Heart right ventricle (tissue), 16 donors: ENCODE data around the gene SVOPL. TPM values are rescaled to one million over a fixed set of nuclear protein-coding genes. Genes with fewer than 3 reads are reported as not detected.

Experiments used
- ATAC-seq, 8 donors: fragments of 200-7000 bp; cut with Tn5 transposase; one replicate each; pipeline ENCODE4 v1.9.1; 2020; ENCODE audit warnings: mild to moderate bottlenecking in 8 of 8, moderate library complexity in 8 of 8, moderate number of reproducible peaks in 1 of 8
- DNase-seq, 2 donors: peaks; one replicate each; pipeline ENCODE4 v3.0.0-alpha.2; 2020
- H3K27ac ChIP-seq, 10 donors: fragments of 200-600 bp; sonication (generic) in 2 of 10; one replicate each; pipeline versions ENCODE4 v1.5.0 to v1.8.0; 2020 to 2022; ENCODE audit warnings: mild to moderate bottlenecking in 3 of 10
- H3K27me3 ChIP-seq, 7 donors: fragments of 200-600 bp; one replicate each; pipeline ENCODE4 v1.8.0; 2021 to 2022; ENCODE audit warnings: mild to moderate bottlenecking in 2 of 7
- H3K36me3 ChIP-seq, 9 donors: fragments of 200-600 bp; sonication (generic) in 1 of 9; one replicate each; pipeline versions ENCODE4 v1.5.0 to v1.8.0; 2020 to 2022; ENCODE audit warnings: mild to moderate bottlenecking in 2 of 9
- H3K4me1 ChIP-seq, 9 donors: fragments of 200-600 bp; sonication (generic) in 1 of 9; one replicate each; pipeline versions ENCODE4 v1.5.0 to v1.8.0; 2020 to 2022; ENCODE audit warnings: mild to moderate bottlenecking in 4 of 9
- H3K4me3 ChIP-seq, 10 donors: fragments of 200-600 bp; sonication (generic) in 2 of 10; one replicate each; pipeline versions ENCODE4 v1.5.0 to v1.8.0; 2020 to 2022; ENCODE audit warnings: mild to moderate bottlenecking in 7 of 10, moderate library complexity in 2 of 10
- H3K9me3 ChIP-seq, 11 donors: fragments of 200-600 bp in 10 of 11; sonication (generic) in 2 of 11; one replicate each; pipeline versions ENCODE4 v1.5.0 to v1.8.0; 2013 to 2022; ENCODE audit warnings: mild to moderate bottlenecking in 2 of 11, control low read depth in 1 of 11, moderate library complexity in 1 of 11
- CTCF ChIP-seq, 9 donors: fragments of 200-600 bp; sonication (generic) in 2 of 9; IDR thresholded peaks; one replicate each; pipeline versions ENCODE4 v1.5.0 to v1.8.0; 2021 to 2022; ENCODE audit warnings: antibody characterized with exemption in 9 of 9, mild to moderate bottlenecking in 5 of 9, moderate library complexity in 1 of 9
- WGBS, 2 donors: extraction: QIAGEN DNeasy Blood & Tissue Kit; methylation state at CpG; one replicate each; pipeline ENCODE4 v1.1.7; 2013; ENCODE audit warnings: inconsistent platforms in 1 of 2; 5-methylcytosine and 5-hydroxymethylcytosine counted together
- intact Hi-C, 10 donors: fragments of 100-400 bp; cut with DNase I; formaldehyde crosslinking; loops; one replicate each; pipeline versions ENCODE4 v1.11.1 to v1.14.2; 2022
- polyA plus RNA-seq, 2 donors: library from polyadenylated mRNA; stranded (reverse); fragments of 200-250 nt; gene quantifications; one replicate each; pipeline ENCODE4 v1.2.3, GENCODE V29; 2013
- total RNA-seq, 10 donors: library from RNA; stranded (reverse); fragmentation: NEBNext Ultra II Directional in 3 of 10; extraction: Animal tissue kit (Norgen Biotek cat#: 25700) in 3 of 10; gene quantifications; one replicate each; pipeline versions ENCODE4 v1.2.1 to v1.2.4, GENCODE V29; 2021 to 2023
- donor health status: Arrhythmogenic right ventricular cardiomyopathy.
- donor health status: ischemic (EF 13 %, LVEDD 7.1; RV severe dilation, severe dysfunction).
- donor health status: healthy with polysubstance abuse.
- donor health status: DM: no; HTN: yes; CAD: no.
- donor health status: DM: no; HTN: no; CAD: no.
- donor health status: ischemic (EF 25% LVEDD 6.9; RV normal size, moderate dysfunction).
- donor health status: ischemic (EF 25% LVEDD 5.7; RV mildly dilated, moderate dysfunction).
- donor health status: healthy.
- donor health status: DM: yes; HTN: yes; CAD: no.
- donor health status: Ischemic cardiomyopathy.
- donor health status: ischemic (EF 35%, LVEDD 5.7; RV mildly dilated, moderate dysfunction).
- donor health status: nonischemic (EF 11% LVEDD 7.7; RV severe dilation, severe dysfunction).
- donor health status: DM: yes; HTN: yes; CAD: no.
- donor health status: PGD.
- donor health status: ischemic (EF 29% LVEDD 5.4; RV normal size, mild dysfunction).
- donor health status: nonischemic (EF 23%, LVEDD 6.1; RV moderate dilation, normal function).

The SVOPL gene
- total and polyA plus RNA-seq, 12 donors = not detected

- TF ChIP-seq CTCF (IDR thresholded peaks at IDR 0.05) = no peak
- DNase-seq = no peak
- 66 to 72% methylated on average over 5 of the region's 5 CpGs for WGBS, 2 donors
- no peak for ATAC-seq
- no peak overlapping the region for H3K4me3 ChIP-seq
- no peaks in the 10 kb centered on the region for H3K36me3 ChIP-seq
- H3K9me3 ChIP-seq = no peaks in the 10 kb centered on the region
- H3K27ac ChIP-seq = no peak overlapping the region
- H3K4me1 ChIP-seq = no peaks in the 10 kb centered on the region
- H3K27me3 ChIP-seq = peaks cover 0 to 2% (median 0%) of the 10 kb centered on the region in 7 donors
- intact Hi-C loops = no loop called here
Observed at GRCh38 chr7:138679793-138680192, 21.4 kb downstream of the SVOPL start.

GRCh38 chr7:138670594-138670993, 30.6 kb downstream of the SVOPL start:
- H3K27me3 ChIP-seq = peaks cover 0 to 11% (median under 1%) of the 10 kb centered on the region in 7 donors
- no peaks in the 10 kb centered on the region for H3K4me1 ChIP-seq
- no peak for TF ChIP-seq CTCF (IDR thresholded peaks at IDR 0.05)
- H3K27ac ChIP-seq = no peak overlapping the region
- intact Hi-C loops = no loop called here
- H3K4me3 ChIP-seq = no peak overlapping the region
- DNase-seq (no peak), ATAC-seq (no peak)
- no peaks in the 10 kb centered on the region for H3K9me3 ChIP-seq
- no peaks in the 10 kb centered on the region for H3K36me3 ChIP-seq

GRCh38 chr7:138669364-138669763, 31.8 kb downstream of the SVOPL start:
- ATAC-seq (no peak), DNase-seq (no peak)
- WGBS, 2 donors = 65 to 80% methylated on average over 4 of the region's 4 CpGs
- peaks cover 0 to 3% (median 0%) of the 10 kb centered on the region in 9 donors for H3K4me1 ChIP-seq
- peaks cover 0 to 18% (median 8%) of the 10 kb centered on the region in 7 donors for H3K27me3 ChIP-seq
- H3K9me3 ChIP-seq = no peaks in the 10 kb centered on the region
- no peaks in the 10 kb centered on the region for H3K36me3 ChIP-seq
- TF ChIP-seq CTCF (IDR thresholded peaks at IDR 0.05) = no peak
- intact Hi-C loops = no loop called here
- H3K4me3 ChIP-seq = no peak overlapping the region
- no peak overlapping the region for H3K27ac ChIP-seq

GRCh38 chr7:138668946-138669345, 32.2 kb downstream of the SVOPL start:
- H3K4me3 ChIP-seq = no peak overlapping the region
- 89 to 90% methylated on average over 3 of the region's 3 CpGs for WGBS, 2 donors
- H3K27me3 ChIP-seq = peaks cover 0 to 23% (median 12%) of the 10 kb centered on the region in 7 donors
- H3K4me1 ChIP-seq = peaks cover 0 to 6% (median 0%) of the 10 kb centered on the region in 9 donors
- no peak overlapping the region for H3K27ac ChIP-seq
- intact Hi-C loops = no loop called here
- no peak for ATAC-seq
- DNase-seq = no peak
- no peaks in the 10 kb centered on the region for H3K9me3 ChIP-seq
- TF ChIP-seq CTCF (IDR thresholded peaks at IDR 0.05) = no peak
- H3K36me3 ChIP-seq = no peaks in the 10 kb centered on the region
